ENCODE results near the gene TIMM50. TPM values are rescaled to one million over a fixed set of nuclear protein-coding genes. Genes with fewer than 3 reads are reported as not detected.
A peak's percentile ranks its signal among the peaks of the same experiment; 100 is the strongest.

TIMM50 gene
- total RNA-seq, 1 donor: 42.3 TPM

GRCh38 chr19:39524495-39524894, 43.9 kb downstream of the TIMM50 start:
- no peak for DNase-seq (ENCODE audit: low read depth in 2 of 3, low spot score in 2 of 3)

GRCh38 chr19:39525205-39525604, 44.6 kb downstream of the TIMM50 start:
- no peak for DNase-seq (ENCODE audit: low read depth in 2 of 3, low spot score in 2 of 3)

- no peak for DNase-seq (ENCODE audit: low read depth in 2 of 3, low spot score in 2 of 3)
These were observed 51.2 kb downstream of the TIMM50 start for GRCh38 chr19:39531834-39532232.

GRCh38 chr19:39532233-39533002, 51.8 kb downstream of the TIMM50 start, which contains the start of gene EID2B:
Gene EID2B (minus strand): TSS chr19:39532852. CDS start chr19:39532802, 50 bp downstream.
- peak; percentile 95 to 100 (median 97) for DNase-seq (ENCODE audit: low read depth in 2 of 3, low spot score in 2 of 3)

GRCh38 chr19:39533003-39533512, 52.4 kb downstream of the TIMM50 start:
- DNase-seq (ENCODE audit: low read depth in 2 of 3, low spot score in 2 of 3): no peak

GRCh38 chr19:39533791-39534190, 53.2 kb downstream of the TIMM50 start:
- no peak for DNase-seq (ENCODE audit: low read depth in 2 of 3, low spot score in 2 of 3)

- no peak for DNase-seq (ENCODE audit: low read depth in 2 of 3, low spot score in 2 of 3)
These were observed 58.5 kb downstream of the TIMM50 start for GRCh38 chr19:39539165-39539517.

- peak; percentile 91 to 92 (median 92) for DNase-seq (ENCODE audit: low read depth in 2 of 3, low spot score in 2 of 3)
These were observed 59.1 kb downstream of the TIMM50 start, which contains the start of gene EID2 for GRCh38 chr19:39539518-39540332. Gene EID2 (minus strand): TSS chr19:39540161. CDS start chr19:39540079, 82 bp downstream.

- no peak for DNase-seq (ENCODE audit: low read depth in 2 of 3, low spot score in 2 of 3)
These were observed 59.7 kb downstream of the TIMM50 start for GRCh38 chr19:39540333-39540673.

Other genes with a start within 250 kb of the TIMM50 start
- 0.27 TPM for gene IFNL3, start 235.8 kb upstream of the TIMM50 start, total RNA-seq
- gene IFNL4, start 232.0 kb upstream of the TIMM50 start, total RNA-seq: 0.81 TPM
- gene IFNL2, start 212.4 kb upstream of the TIMM50 start, total RNA-seq: not detected
- gene IFNL1, start 184.4 kb upstream of the TIMM50 start, total RNA-seq: not detected
- 8.1 TPM for gene LRFN1, start 160.0 kb upstream of the TIMM50 start, total RNA-seq
- gene GMFG, start 144.8 kb upstream of the TIMM50 start, total RNA-seq: 123 TPM
- 84.8 TPM for gene SAMD4B, start 138.4 kb upstream of the TIMM50 start, total RNA-seq
- gene PAF1, start 89.7 kb upstream of the TIMM50 start, total RNA-seq: 68.4 TPM
- 35.5 TPM for gene MED29, start 89.5 kb upstream of the TIMM50 start, total RNA-seq
- 98.3 TPM for gene ZFP36, start 74.0 kb upstream of the TIMM50 start, total RNA-seq
- gene PLEKHG2, start 68.2 kb upstream of the TIMM50 start, total RNA-seq: 20.7 TPM
- 641 TPM for gene RPS16, start 44.9 kb upstream of the TIMM50 start, total RNA-seq
- 75.9 TPM for gene SUPT5H, start 35.3 kb upstream of the TIMM50 start, total RNA-seq
- gene DLL3, start 18.1 kb downstream of the TIMM50 start, total RNA-seq: 0.27 TPM
- gene SELENOV, start 34.3 kb downstream of the TIMM50 start, total RNA-seq: not detected
- 7.5 TPM for gene EID2B, start 52.0 kb downstream of the TIMM50 start, total RNA-seq
- gene EID2, start 59.3 kb downstream of the TIMM50 start, total RNA-seq: 12.7 TPM
- gene LGALS13, start 121.7 kb downstream of the TIMM50 start, total RNA-seq: not detected
- not detected for gene LGALS16, start 175.1 kb downstream of the TIMM50 start, total RNA-seq
- gene LGALS14, start 223.6 kb downstream of the TIMM50 start, total RNA-seq: under 0.01 TPM

Data from hematopoietic multipotent progenitor cell (in vitro differentiated cells).